Keratinocyte (primary cell): ENCODE data around the gene PIH1D1. TPM values are rescaled to one million over a fixed set of nuclear protein-coding genes. Genes with fewer than 3 reads are reported as not detected.

Source experiments
- DNase-seq: peaks from one replicate; pipeline ENCODE4 v3.0.0-alpha.2; 2011; ENCODE audit warnings: low read depth, missing footprints, low spot score
- FAIRE-seq: peaks from 2 replicates; lab custom pipeline; 2011; peaks lifted over from hg19 to GRCh38; lab: Jason Lieb, UNC
- H2AFZ ChIP-seq: 2 replicates; pipeline ENCODE4 v1.6.0; 2012; ENCODE audit warnings: low read length, control low read depth, inconsistent platforms; ENCODE audit not compliant: control insufficient read depth
- H3K27ac ChIP-seq: 2 replicates; pipeline ENCODE4 v1.5.1; 2011; ENCODE audit warnings: low read length; ENCODE audit not compliant: control insufficient read depth, insufficient read depth
- H3K27me3 ChIP-seq: 3 replicates; pipeline ENCODE4 v1.6.0; 2011; ENCODE audit warnings: low read length; ENCODE audit not compliant: control insufficient read depth, insufficient read depth; ENCODE audit errors: extremely low read depth
- H3K36me3 ChIP-seq, 2 experiments: 2 replicates in 1 of 2; 3 replicates in 1 of 2; pipeline ENCODE4 v1.5.1; 2011; ENCODE audit warnings: low read length in 2 of 2, mild to moderate bottlenecking in 1 of 2; ENCODE audit not compliant: control insufficient read depth in 2 of 2, insufficient read depth in 2 of 2; ENCODE audit errors: extremely low read depth in 1 of 2
- H3K4me1 ChIP-seq: 3 replicates; pipeline ENCODE4 v1.5.1; 2011; ENCODE audit warnings: low read length; ENCODE audit not compliant: control insufficient read depth, insufficient read depth; ENCODE audit errors: extremely low read depth
- H3K4me2 ChIP-seq: 3 replicates; pipeline ENCODE4 v1.6.0; 2011; ENCODE audit warnings: low read depth, low read length; ENCODE audit not compliant: control insufficient read depth, insufficient read depth; ENCODE audit errors: extremely low read depth
- H3K4me3 ChIP-seq, 3 experiments: fragments of 200-600 bp in 1 of 3; sonication (generic) in 1 of 3; 2 replicates in 2 of 3; 3 replicates in 1 of 3; pipeline ENCODE4 v1.5.1; 2011 to 2016; ENCODE audit warnings: low read length in 3 of 3, mild to moderate bottlenecking in 3 of 3, control low read depth in 2 of 3, inconsistent platforms in 1 of 3, low read depth in 1 of 3, mixed read lengths in 1 of 3, mixed run types in 1 of 3, moderate library complexity in 1 of 3; ENCODE audit not compliant: control insufficient read depth in 2 of 3, insufficient read depth in 2 of 3; ENCODE audit errors: extremely low read depth in 1 of 3
- H3K79me2 ChIP-seq: 2 replicates; pipeline ENCODE4 v1.6.0; 2012; ENCODE audit warnings: low read length; ENCODE audit not compliant: control insufficient read depth, insufficient read depth
- H3K9ac ChIP-seq: 3 replicates; pipeline ENCODE4 v1.6.0; 2011; ENCODE audit warnings: low read length; ENCODE audit not compliant: control insufficient read depth, insufficient read depth; ENCODE audit errors: extremely low read depth
- H3K9me1 ChIP-seq: 3 replicates; pipeline ENCODE4 v1.6.0; 2011; ENCODE audit warnings: low read length; ENCODE audit not compliant: control insufficient read depth, insufficient read depth; ENCODE audit errors: extremely low read depth
- H3K9me3 ChIP-seq: 2 replicates; pipeline ENCODE4 v1.5.1; 2012; ENCODE audit warnings: low read depth, low read length; ENCODE audit not compliant: control insufficient read depth
- H4K20me1 ChIP-seq: 3 replicates; pipeline ENCODE4 v1.6.0; 2011; ENCODE audit warnings: low read length; ENCODE audit not compliant: control insufficient read depth, insufficient read depth; ENCODE audit errors: extremely low read depth
- CTCF ChIP-seq, 3 experiments: IDR thresholded peaks in 1 of 3; conservative IDR thresholded peaks in 1 of 3; optimal IDR thresholded peaks in 1 of 3; 2 replicates in 2 of 3; 3 replicates in 1 of 3; pipeline versions ENCODE3 to v1.5.1; 2011; ENCODE audit warnings: low read length in 3 of 3, mild to moderate bottlenecking in 3 of 3, moderate library complexity in 2 of 3, control low read depth in 1 of 3, inconsistent platforms in 1 of 3; ENCODE audit not compliant: insufficient read depth in 2 of 3; ENCODE audit errors: extremely low read depth in 1 of 3
- EZH2 ChIP-seq: IDR thresholded peaks from one replicate; pipeline ENCODE4 v1.6.1; 2012; ENCODE audit warnings: inconsistent platforms, mild to moderate bottlenecking, low read length, moderate library complexity
- dilution Hi-C: fragments of 300-500 bp; cut with MboI; formaldehyde crosslinking; loops from one replicate; pipeline ENCODE4 v1.7.0; 2020; ENCODE audit warnings: low sequenced_read_pairs; ENCODE audit not compliant: extremely low pct_ligation_motif_present
- polyA plus RNA-seq, 5 experiments: library from polyadenylated mRNA; depleted of rRNA in 3 of 5; stranded (reverse) in 3 of 5; stranded (forward) in 1 of 5; unstranded in 1 of 5; fragments of >200 nt; gene quantifications; 1 replicate in 1 of 5; 2 replicates in 3 of 5; 3 replicates in 1 of 5; pipeline versions ENCODE4 v1.2.1 to v1.2.3, GENCODE V29; 2011 to 2012; ENCODE audit warnings: missing spikeins in 2 of 5, low read depth in 1 of 5, low replicate concordance in 1 of 5

Gene PIH1D1
- polyA plus RNA-seq, 1 donor (not counting 4 experiments of a cell fraction or from before 2014, with no cell fraction given) = 37.8 TPM

DNA sequence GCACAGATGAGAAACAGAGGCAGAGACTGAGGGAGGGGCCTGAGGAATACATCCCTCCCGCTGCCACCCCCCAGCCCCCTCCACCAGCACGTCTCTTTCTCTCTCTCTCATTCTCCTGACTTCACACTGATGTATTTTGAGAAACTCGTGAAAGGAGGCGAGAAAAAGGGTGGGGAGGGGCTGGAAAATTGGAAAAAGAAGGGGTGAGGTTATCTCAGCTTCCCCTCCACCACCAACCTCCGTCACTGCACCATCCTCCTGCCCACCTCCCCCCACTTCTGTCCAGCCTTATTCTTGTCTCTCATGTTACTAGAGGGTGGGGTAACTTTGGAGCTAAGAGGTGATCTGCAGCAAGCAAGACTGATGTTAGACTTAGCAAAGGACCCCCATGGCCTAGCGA, 11.8 kb downstream of the PIH1D1 start:
- Histone ChIP-seq H2AFZ (no peak overlapping the region), H4K20me1 (no peaks in the 10 kb centered on the region), H3K4me1 (peaks cover 7% of the 10 kb centered on the region), H3K36me3 (no peaks in the 10 kb centered on the region), H3K79me2 (no peaks in the 10 kb centered on the region), H3K27ac (no peak overlapping the region), H3K9me3 (no peaks in the 10 kb centered on the region), H3K4me2 (no peak overlapping the region), H3K9ac (no peak overlapping the region), H3K27me3 (peaks cover 76% of the 10 kb centered on the region), H3K9me1 (no peaks in the 10 kb centered on the region), H3K4me3 (no peak overlapping the region)
- FAIRE-seq (no peak), DNase-seq (no peak)
- TF ChIP-seq EZH2 (no peak), CTCF (optimal IDR thresholded peaks at IDR 0.05 in 1 of 3, IDR thresholded peaks at IDR 0.05 in 1 of 3, conservative IDR thresholded peaks at IDR 0.05 in 1 of 3; ENCODE audit: extremely low read depth in 1 of 3, insufficient read depth in 2 of 3, low read length in 3 of 3) (no peak)
- dilution Hi-C loops = no loop called here

DNA sequence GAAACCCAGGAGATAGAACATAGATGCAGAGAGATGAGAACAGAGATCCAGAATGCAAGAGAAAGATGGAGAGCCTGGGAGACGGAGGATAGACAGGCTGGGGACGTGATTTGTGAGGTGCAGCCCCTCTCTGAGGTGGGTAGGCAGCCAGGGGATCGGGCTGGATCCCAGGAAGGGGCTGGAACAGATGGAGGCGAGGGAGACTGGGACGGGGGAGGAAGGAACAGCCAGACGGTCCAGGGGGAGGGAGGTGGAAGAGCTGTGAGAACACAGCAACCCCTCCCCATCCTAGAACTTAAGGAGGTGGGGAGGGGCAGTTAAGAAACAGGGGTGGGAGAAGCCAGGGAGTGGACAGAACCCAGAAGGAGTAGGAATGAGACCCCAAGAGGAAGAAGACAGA, 13.4 kb downstream of the PIH1D1 start:
- Histone ChIP-seq H3K36me3 (no peaks in the 10 kb centered on the region), H3K27ac (no peak overlapping the region), H3K9me3 (no peaks in the 10 kb centered on the region), H3K9me1 (no peaks in the 10 kb centered on the region), H3K9ac (no peak overlapping the region), H2AFZ (no peak overlapping the region), H4K20me1 (no peaks in the 10 kb centered on the region), H3K4me1 (peaks cover 5% of the 10 kb centered on the region), H3K4me3 (no peak overlapping the region), H3K4me2 (no peak overlapping the region), H3K79me2 (no peaks in the 10 kb centered on the region), H3K27me3 (peaks cover 90% of the 10 kb centered on the region)
- DNase-seq (no peak), FAIRE-seq (no peak)
- TF ChIP-seq EZH2 (no peak), CTCF (optimal IDR thresholded peaks at IDR 0.05 in 1 of 3, IDR thresholded peaks at IDR 0.05 in 1 of 3, conservative IDR thresholded peaks at IDR 0.05 in 1 of 3; ENCODE audit: extremely low read depth in 1 of 3, insufficient read depth in 2 of 3, low read length in 3 of 3) (no peak)
- dilution Hi-C loops = no loop called here
